Nephron progenitor cell (in vitro differentiated cells): ENCODE results near the gene ATP8B1.

ENCODE experiments used
- DNase-seq: peaks from one replicate; pipeline ENCODE4 v3.0.0; 2021
- H3K27ac Mint-ChIP-seq: 2 replicates; pipeline ENCODE4 v1.8.0; 2021; ENCODE audit warnings: mild to moderate bottlenecking, moderate library complexity, mixed read lengths
- H3K27me3 Mint-ChIP-seq: 2 replicates; pipeline ENCODE4 v1.8.0; 2021; ENCODE audit warnings: mild to moderate bottlenecking, low read depth, mixed read lengths; ENCODE audit not compliant: poor library complexity
- H3K36me3 Mint-ChIP-seq: 2 replicates; pipeline ENCODE4 v1.8.0; 2021; ENCODE audit warnings: low read depth, mixed read lengths
- H3K4me1 Mint-ChIP-seq: 2 replicates; pipeline ENCODE4 v1.8.0; 2021; ENCODE audit warnings: mixed read lengths
- H3K4me3 Mint-ChIP-seq: 2 replicates; pipeline ENCODE4 v1.8.0; 2021; ENCODE audit warnings: mild to moderate bottlenecking, moderate library complexity, mixed read lengths
- H3K9me3 Mint-ChIP-seq: 2 replicates; pipeline ENCODE4 v1.8.0; 2021; ENCODE audit warnings: mild to moderate bottlenecking, moderate library complexity, mixed read lengths
- CTCF ChIP-seq: fragments of 200-600 bp; sonication (generic); IDR thresholded peaks from 2 replicates; pipeline ENCODE4 v1.5.0; 2021; ENCODE audit warnings: antibody characterized with exemption

The ATP8B1 gene

GRCh38 chr18:57819671-57820460, 16.8 kb upstream of the ATP8B1 start:
- H3K27me3 Mint-ChIP-seq = peaks cover 16% of the 10 kb centered on the region
- H3K4me1 Mint-ChIP-seq = peaks cover 10% of the 10 kb centered on the region
- no peaks in the 10 kb centered on the region for H3K36me3 Mint-ChIP-seq
- H3K9me3 Mint-ChIP-seq = no peaks in the 10 kb centered on the region
- no peak overlapping the region for H3K4me3 Mint-ChIP-seq
- no peak for DNase-seq
- H3K27ac Mint-ChIP-seq = no peak overlapping the region
- TF ChIP-seq CTCF = no peak

GRCh38 chr18:57819119-57819518, 16.0 kb upstream of the ATP8B1 start:
- H3K27me3 Mint-ChIP-seq = peaks cover 18% of the 10 kb centered on the region
- TF ChIP-seq CTCF = no peak
- H3K4me1 Mint-ChIP-seq = peaks cover 10% of the 10 kb centered on the region
- no peak overlapping the region for H3K27ac Mint-ChIP-seq
- no peaks in the 10 kb centered on the region for H3K36me3 Mint-ChIP-seq
- H3K9me3 Mint-ChIP-seq = peaks cover 2% of the 10 kb centered on the region
- H3K4me3 Mint-ChIP-seq = no peak overlapping the region
- DNase-seq = no peak

- TF ChIP-seq CTCF = no peak
- H3K36me3 Mint-ChIP-seq = no peaks in the 10 kb centered on the region
- no peak for DNase-seq
- H3K4me1 Mint-ChIP-seq = peaks cover 10% of the 10 kb centered on the region
- H3K27ac Mint-ChIP-seq = no peak overlapping the region
- peaks cover 25% of the 10 kb centered on the region for H3K9me3 Mint-ChIP-seq
- peaks cover 16% of the 10 kb centered on the region for H3K27me3 Mint-ChIP-seq
- no peak overlapping the region for H3K4me3 Mint-ChIP-seq
Measured at GRCh38 chr18:57816208-57816954, 13.3 kb upstream of the ATP8B1 start.

DNA sequence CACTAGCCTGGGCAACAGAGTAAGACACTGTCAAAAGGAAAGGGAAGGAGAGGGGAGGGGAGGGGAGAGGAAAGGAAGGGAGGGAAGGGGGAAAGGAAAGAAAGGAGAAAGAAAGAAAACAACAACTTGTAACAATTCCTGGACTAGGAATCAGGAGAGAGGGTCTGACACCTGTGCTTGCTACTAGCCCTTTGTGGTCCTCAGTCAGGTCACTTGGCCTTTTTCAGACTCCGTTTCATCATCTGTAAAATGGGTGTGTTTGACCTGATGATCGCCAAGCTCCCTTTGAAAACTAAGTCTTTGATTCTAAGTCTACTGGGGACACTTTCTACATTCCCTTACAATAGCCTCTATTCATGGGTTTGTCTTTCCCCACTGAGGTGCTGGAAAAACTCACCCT, 11.4 kb upstream of the ATP8B1 start:
- H3K4me1 Mint-ChIP-seq = peaks cover 3% of the 10 kb centered on the region
- no peak for TF ChIP-seq CTCF
- H3K9me3 Mint-ChIP-seq = peaks cover 28% of the 10 kb centered on the region
- no peak for DNase-seq
- H3K27ac Mint-ChIP-seq = no peak overlapping the region
- no peak overlapping the region for H3K4me3 Mint-ChIP-seq
- peaks cover 13% of the 10 kb centered on the region for H3K27me3 Mint-ChIP-seq
- no peaks in the 10 kb centered on the region for H3K36me3 Mint-ChIP-seq

DNA sequence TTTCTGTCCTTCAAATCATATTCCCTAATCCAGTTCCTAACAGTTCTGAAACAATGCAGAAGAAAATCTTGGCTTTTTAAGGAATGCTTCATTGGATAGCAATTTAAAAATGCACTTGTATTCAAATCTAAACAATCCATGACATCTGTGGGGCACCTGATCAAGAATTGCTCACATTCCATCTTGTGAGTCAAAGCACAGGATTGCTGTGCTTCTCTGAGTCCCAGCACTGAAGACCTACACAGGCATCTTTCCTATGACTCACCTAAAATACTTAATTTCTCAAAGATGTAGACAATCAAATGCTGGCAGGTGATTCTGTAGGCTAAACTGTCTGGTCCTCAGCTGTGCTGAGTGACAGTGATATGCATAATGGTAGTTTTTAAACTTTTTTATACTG, 10.1 kb upstream of the ATP8B1 start:
- no peak for DNase-seq
- Mint-ChIP-seq H3K36me3 (no peaks in the 10 kb centered on the region), H3K9me3 (peaks cover 28% of the 10 kb centered on the region), H3K4me1 (no peaks in the 10 kb centered on the region), H3K27me3 (peaks cover 24% of the 10 kb centered on the region), H3K4me3 (no peak overlapping the region), H3K27ac (no peak overlapping the region)
- TF ChIP-seq CTCF = no peak
